GM12865 (cell line): Measurements from ENCODE around the gene WNT4.

ENCODE experiments used
- DNase-seq: peaks from one replicate; pipeline ENCODE4 v3.0.0; 2010; ENCODE audit warnings: low read depth
- H3K4me3 ChIP-seq: 2 replicates; pipeline ENCODE4 v1.5.1; 2011; ENCODE audit warnings: mild to moderate bottlenecking, low read depth, low read length, control low read depth
- TF ChIP-seq, protein P1 (sequence below): IDR thresholded peaks from 2 replicates; pipeline ENCODE4 v1.5.1; 2011; ENCODE audit warnings: low read length, control low read depth, low read depth, inconsistent platforms; ENCODE audit not compliant: insufficient read depth; ENCODE audit errors: missing control alignments

The WNT4 gene

DNA sequence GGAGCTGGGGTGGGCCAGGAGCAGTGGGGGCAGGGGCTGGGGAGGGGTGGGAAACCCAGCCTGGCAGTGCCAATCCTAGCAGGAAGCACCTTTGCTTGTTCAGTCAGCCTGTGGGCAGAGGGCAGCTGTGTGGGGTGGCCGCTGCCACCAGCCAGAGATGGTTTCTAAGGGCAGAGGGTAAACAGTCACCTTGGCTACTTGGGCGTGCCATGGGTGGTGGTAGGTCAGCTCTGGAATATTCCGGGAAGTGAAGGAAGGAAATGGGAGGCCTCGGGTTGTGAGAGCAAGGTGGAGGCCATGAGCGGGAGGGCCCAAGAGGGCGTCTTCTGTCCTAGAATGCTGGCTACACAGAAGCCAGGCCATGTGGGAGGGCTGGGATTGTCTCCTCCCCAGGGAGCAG lies 20.7 kb upstream of the WNT4 start:
- no peak for DNase-seq
- TF ChIP-seq, protein P1, sequence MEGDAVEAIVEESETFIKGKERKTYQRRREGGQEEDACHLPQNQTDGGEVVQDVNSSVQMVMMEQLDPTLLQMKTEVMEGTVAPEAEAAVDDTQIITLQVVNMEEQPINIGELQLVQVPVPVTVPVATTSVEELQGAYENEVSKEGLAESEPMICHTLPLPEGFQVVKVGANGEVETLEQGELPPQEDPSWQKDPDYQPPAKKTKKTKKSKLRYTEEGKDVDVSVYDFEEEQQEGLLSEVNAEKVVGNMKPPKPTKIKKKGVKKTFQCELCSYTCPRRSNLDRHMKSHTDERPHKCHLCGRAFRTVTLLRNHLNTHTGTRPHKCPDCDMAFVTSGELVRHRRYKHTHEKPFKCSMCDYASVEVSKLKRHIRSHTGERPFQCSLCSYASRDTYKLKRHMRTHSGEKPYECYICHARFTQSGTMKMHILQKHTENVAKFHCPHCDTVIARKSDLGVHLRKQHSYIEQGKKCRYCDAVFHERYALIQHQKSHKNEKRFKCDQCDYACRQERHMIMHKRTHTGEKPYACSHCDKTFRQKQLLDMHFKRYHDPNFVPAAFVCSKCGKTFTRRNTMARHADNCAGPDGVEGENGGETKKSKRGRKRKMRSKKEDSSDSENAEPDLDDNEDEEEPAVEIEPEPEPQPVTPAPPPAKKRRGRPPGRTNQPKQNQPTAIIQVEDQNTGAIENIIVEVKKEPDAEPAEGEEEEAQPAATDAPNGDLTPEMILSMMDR = no peak
- H3K4me3 ChIP-seq = no peak overlapping the region

DNA sequence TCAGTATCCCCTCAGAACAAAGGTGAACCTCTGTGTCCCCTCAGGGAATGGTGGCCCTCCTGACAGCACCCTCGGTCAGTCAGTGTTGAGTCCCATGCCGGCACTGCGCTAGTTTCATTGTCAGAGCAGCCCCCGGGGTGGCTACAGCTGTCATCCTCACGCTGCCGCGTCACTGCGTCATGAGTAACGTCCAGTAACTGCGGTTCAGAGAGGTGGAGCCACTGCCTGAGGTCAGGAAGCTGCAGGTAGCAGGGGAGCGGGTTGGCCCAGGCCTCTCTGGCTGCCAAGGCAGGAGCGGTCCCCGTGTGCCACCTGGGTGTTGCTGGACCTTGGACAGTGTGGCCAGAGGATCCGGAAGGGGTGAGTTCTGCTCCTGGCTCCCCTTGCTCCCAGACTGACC lies 20.2 kb upstream of the WNT4 start:
- TF ChIP-seq, protein P1 = no peak
- DNase-seq = no peak

DNA sequence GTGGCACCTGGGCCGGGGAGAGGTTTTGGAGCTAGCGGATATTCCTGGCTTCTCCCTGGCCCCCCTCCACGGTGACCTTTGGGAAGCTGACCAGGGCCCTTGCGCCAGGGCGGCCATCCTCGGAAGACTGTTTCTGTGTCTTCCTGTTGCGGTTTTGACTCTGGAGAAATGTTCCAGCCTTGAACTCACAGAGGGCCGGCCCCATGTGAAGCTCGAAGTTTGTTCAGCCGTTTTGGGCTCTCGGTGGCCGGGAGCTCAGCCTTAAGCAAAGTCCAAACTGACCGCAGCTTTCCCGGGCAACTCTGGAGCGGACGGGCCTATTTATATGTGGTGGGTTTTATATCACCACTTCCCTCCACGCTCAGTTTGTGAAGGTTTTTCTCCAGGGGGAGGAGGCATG lies 17.0 kb upstream of the WNT4 start:
- no peak overlapping the region for H3K4me3 ChIP-seq
- no peak for DNase-seq
- TF ChIP-seq, protein P1 = no peak

More for the DNA sequence above, 20.2 kb upstream of the WNT4 start:
- no peak overlapping the region for H3K4me3 ChIP-seq

DNA sequence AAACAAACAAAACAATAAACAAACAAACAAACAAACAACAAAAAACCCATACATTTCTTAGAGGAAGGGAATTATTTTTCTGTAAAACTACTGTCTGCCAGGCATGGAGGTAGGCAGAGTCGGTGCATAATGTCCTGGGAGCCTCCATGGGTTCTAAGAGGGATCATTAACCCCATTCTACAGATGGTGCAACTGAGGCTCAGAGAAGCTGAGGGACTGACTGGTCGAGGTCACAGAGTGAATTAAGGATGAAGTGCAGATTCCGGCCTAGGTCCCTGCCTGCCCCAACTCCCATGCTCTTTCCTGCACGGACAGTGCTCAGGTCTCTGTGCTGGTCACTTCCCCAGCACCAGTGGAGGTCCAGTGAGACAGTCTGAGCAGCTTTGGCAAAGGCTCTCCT lies 15.8 kb upstream of the WNT4 start:
- TF ChIP-seq, protein P1 = no peak
- DNase-seq = no peak
- no peak overlapping the region for H3K4me3 ChIP-seq

DNA sequence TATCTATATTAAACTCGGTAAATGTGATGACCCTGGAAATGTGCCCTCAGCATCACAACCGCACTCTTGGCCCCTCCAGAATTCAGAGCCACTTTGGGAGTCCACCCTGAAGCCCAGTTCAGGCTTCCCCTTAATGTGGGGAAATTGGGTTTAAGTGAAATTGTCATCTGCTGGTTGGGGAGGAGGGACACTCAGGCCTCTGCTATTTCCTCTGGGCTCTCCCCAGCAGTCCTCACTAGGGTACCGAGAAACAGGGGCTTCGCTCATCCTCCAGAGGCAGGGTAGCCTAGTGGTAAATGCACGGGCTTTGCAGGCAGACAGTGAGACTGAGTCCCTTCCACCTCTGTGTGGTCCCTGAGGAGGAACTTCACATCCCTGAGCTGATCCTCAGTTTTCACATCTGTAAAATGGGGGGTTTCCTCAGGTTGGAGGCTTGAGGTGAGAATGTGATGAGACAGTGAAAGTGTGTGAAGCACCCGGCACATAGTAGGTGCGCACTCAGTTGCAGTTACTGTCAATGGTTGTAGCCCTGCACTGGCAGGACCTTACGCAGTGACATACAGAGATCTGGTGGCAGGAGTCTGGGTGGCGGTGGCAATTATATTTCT lies 14.6 kb upstream of the WNT4 start:
- TF ChIP-seq, protein P1 = no peak
- no peak for DNase-seq
- no peak overlapping the region for H3K4me3 ChIP-seq

DNA sequence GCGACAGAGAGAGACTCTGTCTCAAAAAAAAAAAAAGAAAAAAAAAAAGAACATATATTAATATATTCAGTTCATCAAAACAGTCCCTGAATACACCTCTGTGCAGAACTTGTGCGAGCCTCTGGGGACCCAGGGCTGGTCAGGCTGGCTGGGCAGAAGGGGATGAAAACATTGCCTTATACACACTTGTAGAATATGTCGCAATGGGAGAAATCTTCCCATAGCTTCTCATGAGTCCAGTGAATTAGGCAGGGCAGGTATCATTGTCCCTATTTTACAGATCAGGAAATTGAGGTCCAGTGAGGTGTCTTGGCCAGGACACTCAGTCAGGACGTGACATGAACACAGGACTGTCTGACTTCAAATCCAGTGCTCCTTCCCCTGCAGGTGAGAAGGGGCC lies 12.6 kb upstream of the WNT4 start:
- TF ChIP-seq, protein P1 = no peak
- no peak for DNase-seq

DNA sequence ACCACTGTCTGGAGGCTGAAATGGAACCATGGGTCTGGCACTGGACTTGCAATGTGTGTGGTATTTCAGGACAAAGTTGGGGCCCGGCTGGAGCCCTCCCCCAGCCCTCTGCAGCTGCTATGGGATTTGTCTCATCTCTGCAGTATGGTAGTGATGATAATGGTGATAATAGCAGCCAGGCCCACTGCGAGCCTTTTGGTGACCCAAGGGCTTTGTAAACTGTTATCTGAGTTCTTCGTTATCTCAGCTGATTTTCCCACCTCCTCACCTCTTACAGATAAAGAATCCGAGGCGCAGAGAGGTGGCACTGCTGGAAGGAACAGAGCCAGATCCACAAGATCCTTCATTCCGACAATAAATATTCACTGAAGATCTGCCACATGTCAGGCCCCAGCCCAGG lies 11.7 kb upstream of the WNT4 start:
- DNase-seq = no peak
- no peak overlapping the region for H3K4me3 ChIP-seq
- TF ChIP-seq, protein P1 = no peak

More for the DNA sequence above, 12.6 kb upstream of the WNT4 start:
- no peak overlapping the region for H3K4me3 ChIP-seq
